Measurements from ENCODE around the gene GMDS. TPM values are rescaled to one million over a fixed set of nuclear protein-coding genes. Genes with fewer than 3 reads are reported as not detected.

The GMDS gene
- total RNA-seq, 2 experiments from 2014 or later, result 33.2 to 33.5 TPM

- Mint-ChIP-seq H3K4me3 (no peak overlapping the region), H3K9me3 (ENCODE audit: low read depth) (no peaks in the 10 kb centered on the region), H3K27me3 (no peaks in the 10 kb centered on the region), H3K4me1 (peaks cover 36% of the 10 kb centered on the region), H3K36me3 (ENCODE audit: low read depth) (peaks cover 4% of the 10 kb centered on the region), H3K27ac (no peak overlapping the region)
- ChIA-PET POLR2A (no interaction called here), CTCF (no interaction called here)
- ATAC-seq, result no peak
- intact Hi-C loops (cut with DNase I, micrococcal nuclease), result loop anchor here in 1 of 2 experiments (10.0 kb wide), 1 partner anchor 499 kb away; no protein-coding TSS in a partner anchor
- no peak for DNase-seq
Observed at GRCh38 chr6:2235777-2236495, 9.5 kb downstream of the GMDS start.

- Mint-ChIP-seq H3K27ac (no peak overlapping the region), H3K4me3 (no peak overlapping the region), H3K9me3 (ENCODE audit: low read depth) (no peaks in the 10 kb centered on the region), H3K4me1 (peaks cover 27% of the 10 kb centered on the region), H3K36me3 (ENCODE audit: low read depth) (peaks cover 1% of the 10 kb centered on the region), H3K27me3 (no peaks in the 10 kb centered on the region)
- ATAC-seq (no peak), DNase-seq (no peak)
- POLR2A ChIA-PET, result no interaction called here
- intact Hi-C loops (cut with DNase I, micrococcal nuclease), result loop anchor here in 1 of 2 experiments (10.0 kb wide), 1 partner anchor 502 kb away; no protein-coding TSS in a partner anchor
- CTCF ChIA-PET, result no interaction called here
Observed at GRCh38 chr6:2232445-2232844, 13.0 kb downstream of the GMDS start.

- CTCF ChIA-PET, result no interaction called here
- no peak overlapping the region for H3K4me3 Mint-ChIP-seq
- POLR2A ChIA-PET, result interaction anchor here (0.9 kb wide), 1 partner anchor 332 kb away, joined by 3 read pairs; no protein-coding TSS in a partner anchor
- peaks cover 1% of the 10 kb centered on the region for H3K36me3 Mint-ChIP-seq (ENCODE audit: low read depth)
- H3K4me1 Mint-ChIP-seq, result peaks cover 21% of the 10 kb centered on the region
- H3K9me3 Mint-ChIP-seq (ENCODE audit: low read depth), result no peaks in the 10 kb centered on the region
- H3K27ac Mint-ChIP-seq, result no peak overlapping the region
- DNase-seq (no peak), ATAC-seq (no peak)
- intact Hi-C loops (cut with DNase I, micrococcal nuclease), result loop anchor here in 1 of 2 experiments (10.0 kb wide), 1 partner anchor 503 kb away; no protein-coding TSS in a partner anchor
- H3K27me3 Mint-ChIP-seq, result no peaks in the 10 kb centered on the region
Observed at GRCh38 chr6:2231438-2231837, 14.0 kb downstream of the GMDS start.

- no peak for ATAC-seq
- ChIA-PET POLR2A (interaction anchor here (0.9 kb wide), 1 partner anchor 333 kb away, joined by 3 read pairs; no protein-coding TSS in a partner anchor), CTCF (no interaction called here)
- Mint-ChIP-seq H3K27me3 (no peaks in the 10 kb centered on the region), H3K36me3 (ENCODE audit: low read depth) (no peaks in the 10 kb centered on the region), H3K4me3 (no peak overlapping the region), H3K4me1 (peaks cover 25% of the 10 kb centered on the region), H3K27ac (no peak overlapping the region), H3K9me3 (ENCODE audit: low read depth) (no peaks in the 10 kb centered on the region)
- intact Hi-C loops (cut with DNase I, micrococcal nuclease), result loop anchor here in 1 of 2 experiments (10.0 kb wide), 1 partner anchor 504 kb away; no protein-coding TSS in a partner anchor
- DNase-seq, result no peak
Observed at GRCh38 chr6:2230659-2231277, 14.6 kb downstream of the GMDS start.

GRCh38 chr6:2229742-2230141 is 15.7 kb downstream of the GMDS start:
- Mint-ChIP-seq H3K9me3 (ENCODE audit: low read depth) (no peaks in the 10 kb centered on the region), H3K4me1 (peaks cover 27% of the 10 kb centered on the region), H3K36me3 (ENCODE audit: low read depth) (no peaks in the 10 kb centered on the region), H3K27ac (no peak overlapping the region), H3K27me3 (no peaks in the 10 kb centered on the region), H3K4me3 (no peak overlapping the region)
- DNase-seq, result no peak
- ChIA-PET CTCF (no interaction called here), POLR2A (no interaction called here)
- intact Hi-C loops (cut with DNase I, micrococcal nuclease), result loop anchor here in 1 of 2 experiments (10.0 kb wide), 1 partner anchor 505 kb away; no protein-coding TSS in a partner anchor
- ATAC-seq, result no peak

GRCh38 chr6:2229039-2229438 is 16.4 kb downstream of the GMDS start:
- ChIA-PET CTCF (interaction anchor here (0.9 kb wide), 1 partner anchor 12 kb away, joined by 4 read pairs; no protein-coding TSS in a partner anchor), POLR2A (no interaction called here)
- DNase-seq, result no peak
- Mint-ChIP-seq H3K36me3 (ENCODE audit: low read depth) (no peaks in the 10 kb centered on the region), H3K4me3 (no peak overlapping the region), H3K27ac (no peak overlapping the region), H3K27me3 (no peaks in the 10 kb centered on the region), H3K9me3 (ENCODE audit: low read depth) (no peaks in the 10 kb centered on the region), H3K4me1 (peaks cover 27% of the 10 kb centered on the region)
- no peak for ATAC-seq
- intact Hi-C loops (cut with DNase I, micrococcal nuclease), result no loop called here

GRCh38 chr6:2228392-2228791 is 17.0 kb downstream of the GMDS start:
- CTCF ChIA-PET, result interaction anchor here (0.5 to 0.9 kb wide), 3 partner anchors 11 to 478 kb away, joined by 3 to 5 read pairs (median 4); no protein-coding TSS in a partner anchor
- Mint-ChIP-seq H3K36me3 (ENCODE audit: low read depth) (peaks cover 1% of the 10 kb centered on the region), H3K4me1 (peaks cover 27% of the 10 kb centered on the region), H3K9me3 (ENCODE audit: low read depth) (no peaks in the 10 kb centered on the region), H3K27me3 (no peaks in the 10 kb centered on the region), H3K4me3 (no peak overlapping the region), H3K27ac (no peak overlapping the region)
- intact Hi-C loops (cut with DNase I, micrococcal nuclease), result no loop called here
- DNase-seq, result no peak
- POLR2A ChIA-PET, result no interaction called here
- ATAC-seq, result no peak

- DNase-seq (no peak), ATAC-seq (no peak)
- CTCF ChIA-PET, result no interaction called here
- H3K27me3 Mint-ChIP-seq, result no peaks in the 10 kb centered on the region
- no peak overlapping the region for H3K27ac Mint-ChIP-seq
- H3K4me3 Mint-ChIP-seq, result no peak overlapping the region
- intact Hi-C loops (cut with DNase I, micrococcal nuclease), result no loop called here
- POLR2A ChIA-PET, result no interaction called here
- no peaks in the 10 kb centered on the region for H3K9me3 Mint-ChIP-seq (ENCODE audit: low read depth)
- H3K4me1 Mint-ChIP-seq, result peaks cover 26% of the 10 kb centered on the region
- H3K36me3 Mint-ChIP-seq (ENCODE audit: low read depth), result peaks cover 1% of the 10 kb centered on the region
Observed at GRCh38 chr6:2226775-2227174, 18.6 kb downstream of the GMDS start.

- Mint-ChIP-seq H3K27ac (no peak overlapping the region), H3K4me3 (no peak overlapping the region), H3K27me3 (no peaks in the 10 kb centered on the region), H3K36me3 (ENCODE audit: low read depth) (peaks cover 1% of the 10 kb centered on the region), H3K4me1 (peaks cover 21% of the 10 kb centered on the region), H3K9me3 (ENCODE audit: low read depth) (no peaks in the 10 kb centered on the region)
- DNase-seq (no peak), ATAC-seq (peak; percentile 26)
- intact Hi-C loops (cut with DNase I, micrococcal nuclease), result no loop called here
- CTCF ChIA-PET, result interaction anchor here (0.8 to 1.5 kb wide), 2 partner anchors 23 to 408 kb away, joined by 3 to 4 read pairs; no protein-coding TSS in a partner anchor
- POLR2A ChIA-PET, result no interaction called here
Observed at GRCh38 chr6:2225422-2226392, 19.7 kb downstream of the GMDS start.

- ChIA-PET CTCF (interaction anchor here (1.5 kb wide), 1 partner anchor 22 kb away, joined by 3 read pairs; no protein-coding TSS in a partner anchor), POLR2A (no interaction called here)
- Mint-ChIP-seq H3K36me3 (ENCODE audit: low read depth) (peaks cover 1% of the 10 kb centered on the region), H3K27ac (no peak overlapping the region), H3K4me1 (peaks cover 21% of the 10 kb centered on the region), H3K27me3 (no peaks in the 10 kb centered on the region), H3K4me3 (no peak overlapping the region), H3K9me3 (ENCODE audit: low read depth) (no peaks in the 10 kb centered on the region)
- DNase-seq (no peak), ATAC-seq (no peak)
- intact Hi-C loops (cut with DNase I, micrococcal nuclease), result no loop called here
Observed at GRCh38 chr6:2224847-2225382, 20.5 kb downstream of the GMDS start.
